Stimulated activated CD8-positive, alpha-beta memory T cell treated with anti-CD3 and anti-CD28 coated beads, Interleukin-4, amount 100 ng/mL, for 1 hour (primary cell): ENCODE data around the gene CCT2.

Source experiments
- DNase-seq, 2 donors: peaks; one replicate each; pipeline ENCODE4 v3.0.0-alpha.2; 2020; ENCODE audit warnings: low read depth in 2 of 2, low spot score in 1 of 2

The CCT2 gene

GRCh38 chr12:69585189-69586062 lies at the start of gene CCT2:
TSS of gene CCT2 (plus strand) at chr12:69585459. CDS start at chr12:69585522, 63 bp downstream.
- DNase-seq, result peak; percentile 94 to 95

- DNase-seq, result no peak
These were observed 44.3 kb upstream of the CCT2 start for GRCh38 chr12:69540987-69541386.

GRCh38 chr12:69544087-69544486 lies 41.2 kb upstream of the CCT2 start:
- no peak for DNase-seq

- DNase-seq, result no peak
These were observed 40.2 kb upstream of the CCT2 start for GRCh38 chr12:69545081-69545480.

GRCh38 chr12:69546693-69547438 lies 38.4 kb upstream of the CCT2 start:
- no peak for DNase-seq

- no peak for DNase-seq
These were observed 36.6 kb upstream of the CCT2 start for GRCh38 chr12:69548687-69549086.

- DNase-seq, result no peak
These were observed 34.5 kb upstream of the CCT2 start for GRCh38 chr12:69550569-69551350.

GRCh38 chr12:69553628-69554248 lies 31.5 kb upstream of the CCT2 start:
- DNase-seq, result no peak

- no peak for DNase-seq
These were observed 29.8 kb upstream of the CCT2 start for GRCh38 chr12:69555461-69555860.

- no peak for DNase-seq
These were observed 28.9 kb upstream of the CCT2 start for GRCh38 chr12:69556383-69556782.

GRCh38 chr12:69563166-69563762 lies 22.0 kb upstream of the CCT2 start:
- no peak for DNase-seq

GRCh38 chr12:69566603-69567002 lies 18.7 kb upstream of the CCT2 start:
- DNase-seq, result no peak

- no peak for DNase-seq
These were observed 16.0 kb upstream of the CCT2 start for GRCh38 chr12:69569236-69569635.

GRCh38 chr12:69570000-69570516 lies 15.2 kb upstream of the CCT2 start:
- no peak for DNase-seq

- DNase-seq, result peak in 1 of 2 donors; percentile 9
These were observed 14.5 kb upstream of the CCT2 start for GRCh38 chr12:69570545-69571399.

GRCh38 chr12:69575346-69575745 lies 9.9 kb upstream of the CCT2 start:
- no peak for DNase-seq

- DNase-seq, result no peak
These were observed 7.0 kb upstream of the CCT2 start for GRCh38 chr12:69578283-69578682.

GRCh38 chr12:69579029-69579428 lies 6.2 kb upstream of the CCT2 start:
- DNase-seq, result no peak

- DNase-seq, result no peak
These were observed 5.2 kb upstream of the CCT2 start for GRCh38 chr12:69580074-69580473.
